GM19035 (cell line): ENCODE measurements around the gene SLC5A3.

Experiments
- ATAC-seq: cut with Tn5 transposase; IDR thresholded peaks from one replicate; pipeline ENCODE4 v1.9.1; 2021; ENCODE audit not compliant: unreplicated experiment

SLC5A3 gene

DNA sequence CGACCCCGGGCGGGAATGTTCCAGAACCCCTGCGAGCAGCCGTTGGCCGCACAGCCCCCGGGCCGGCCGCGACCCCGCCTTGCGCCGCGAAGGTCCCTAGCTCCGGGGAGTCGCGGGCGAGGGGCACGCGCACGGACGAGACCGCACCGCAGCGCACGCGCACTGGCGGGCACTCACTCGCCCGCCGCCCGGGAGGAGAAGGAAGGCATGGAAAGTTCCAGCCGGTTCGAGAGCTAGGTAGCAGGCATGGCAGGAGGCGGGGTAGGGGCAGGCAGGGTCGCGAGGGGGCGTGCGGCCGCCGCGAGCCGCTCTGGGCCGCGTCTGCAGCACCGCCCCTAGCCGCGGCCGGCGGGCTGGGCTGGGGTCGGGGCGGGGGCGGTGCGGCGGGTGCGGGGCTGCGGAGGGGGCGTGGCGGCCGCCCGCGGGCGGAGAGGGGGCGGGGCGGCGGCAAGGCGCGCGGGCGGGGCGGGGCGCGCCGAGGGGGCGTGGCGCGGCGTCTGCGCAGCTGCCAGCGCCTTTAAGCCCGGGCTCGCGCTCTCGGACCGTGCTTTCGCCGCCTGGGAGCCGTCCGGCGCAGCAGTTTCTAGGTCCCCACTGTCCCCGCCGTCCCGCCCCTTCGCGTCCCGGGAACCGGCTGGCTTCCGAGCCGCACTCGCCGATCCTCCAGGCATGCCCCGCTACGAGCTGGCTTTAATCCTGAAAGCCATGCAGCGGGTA, at the start of gene SLC5A3, which contains the start of gene MRPS6:
Gene SLC5A3 (plus strand): TSS at position 547 of the 717 bp plus-strand sequence. CDS start 21,621 bp downstream, outside the sequence.
Gene MRPS6 (plus strand): TSS at position 547 of the 717 bp plus-strand sequence. CDS start 123 bp downstream, at position 670.
- peak; percentile 77 for ATAC-seq

DNA sequence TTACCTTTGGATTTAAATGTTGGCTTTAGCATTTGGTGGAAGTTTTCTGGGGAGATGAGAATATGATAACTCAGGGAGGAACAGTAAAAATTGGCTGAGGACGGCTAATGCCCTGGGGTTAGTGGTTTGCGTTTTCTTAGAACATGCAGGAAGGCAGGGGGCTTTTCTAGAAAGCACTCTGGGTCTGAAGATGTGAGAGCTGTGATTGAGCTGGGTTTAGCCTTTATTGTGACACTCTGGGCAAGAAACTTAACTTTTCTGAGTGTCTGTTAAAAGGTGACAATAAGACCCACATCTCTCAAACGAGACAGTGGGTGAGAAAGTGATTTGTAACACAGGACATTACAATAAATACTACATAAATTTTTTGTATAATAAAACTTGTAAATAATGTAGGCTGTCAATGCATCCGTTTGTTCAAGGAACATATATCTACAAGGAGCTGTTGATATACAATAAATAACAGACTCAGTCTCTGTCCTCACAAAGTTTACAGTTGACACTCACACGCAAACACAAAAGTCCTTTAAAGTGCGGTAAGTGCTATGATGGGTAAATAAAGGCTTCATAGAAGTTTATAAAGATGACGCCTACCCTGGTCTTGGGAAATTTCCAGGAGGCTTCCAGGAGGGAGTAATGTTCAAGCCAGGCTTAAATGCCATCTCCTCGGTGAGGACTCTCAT, 49.5 kb upstream of the SLC5A3 start:
- ATAC-seq: no peak

DNA sequence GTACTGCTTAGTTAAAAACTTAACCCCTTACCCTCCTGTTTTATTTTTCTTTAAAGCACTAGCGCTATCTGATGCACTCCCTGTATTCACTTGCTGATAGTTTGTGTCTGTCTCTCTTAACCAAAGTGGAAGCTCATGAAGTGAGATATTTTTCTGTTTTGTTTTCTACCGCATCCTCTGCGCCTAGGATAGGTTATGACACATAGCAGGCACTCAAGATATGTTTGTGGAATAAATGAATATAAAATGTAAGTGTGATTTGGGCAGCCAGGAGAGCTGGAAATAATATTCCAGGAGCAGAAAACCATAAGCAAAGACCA, 49.0 kb upstream of the SLC5A3 start:
- no peak for ATAC-seq

DNA sequence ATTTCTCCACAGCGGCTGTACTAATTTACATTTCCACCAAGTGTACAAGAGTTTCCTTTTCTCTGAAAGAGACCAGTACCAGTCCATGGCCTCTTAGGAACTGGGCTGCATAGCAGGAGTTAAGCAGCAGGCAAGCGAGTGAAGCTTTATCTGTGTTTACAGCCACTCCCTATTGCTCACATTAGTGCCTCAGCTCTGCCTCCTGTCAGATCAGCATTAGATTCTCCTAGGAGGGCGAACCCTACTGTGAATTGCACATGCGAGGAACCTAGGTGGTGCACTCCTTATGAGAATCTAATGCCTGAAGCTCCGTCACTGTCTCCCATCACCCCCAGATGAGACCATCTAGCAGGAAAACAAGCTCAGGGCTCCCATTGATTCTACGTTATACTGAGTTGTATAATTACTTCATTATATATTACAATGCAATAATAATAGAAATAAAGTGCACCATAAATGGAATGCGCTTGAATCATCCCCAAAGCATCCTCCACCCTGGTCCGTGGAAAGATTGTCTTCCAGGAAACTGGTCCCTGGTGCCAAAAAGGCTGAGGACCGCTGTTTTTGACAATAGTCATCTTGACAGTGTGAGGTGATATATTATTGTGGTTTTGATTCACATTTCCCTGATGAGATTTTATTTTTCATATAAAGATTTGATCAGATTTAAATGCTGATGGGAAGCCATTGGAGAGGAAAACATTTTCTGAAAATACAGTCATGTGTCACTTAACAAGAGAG, 45.5 kb upstream of the SLC5A3 start:
- no peak for ATAC-seq

DNA sequence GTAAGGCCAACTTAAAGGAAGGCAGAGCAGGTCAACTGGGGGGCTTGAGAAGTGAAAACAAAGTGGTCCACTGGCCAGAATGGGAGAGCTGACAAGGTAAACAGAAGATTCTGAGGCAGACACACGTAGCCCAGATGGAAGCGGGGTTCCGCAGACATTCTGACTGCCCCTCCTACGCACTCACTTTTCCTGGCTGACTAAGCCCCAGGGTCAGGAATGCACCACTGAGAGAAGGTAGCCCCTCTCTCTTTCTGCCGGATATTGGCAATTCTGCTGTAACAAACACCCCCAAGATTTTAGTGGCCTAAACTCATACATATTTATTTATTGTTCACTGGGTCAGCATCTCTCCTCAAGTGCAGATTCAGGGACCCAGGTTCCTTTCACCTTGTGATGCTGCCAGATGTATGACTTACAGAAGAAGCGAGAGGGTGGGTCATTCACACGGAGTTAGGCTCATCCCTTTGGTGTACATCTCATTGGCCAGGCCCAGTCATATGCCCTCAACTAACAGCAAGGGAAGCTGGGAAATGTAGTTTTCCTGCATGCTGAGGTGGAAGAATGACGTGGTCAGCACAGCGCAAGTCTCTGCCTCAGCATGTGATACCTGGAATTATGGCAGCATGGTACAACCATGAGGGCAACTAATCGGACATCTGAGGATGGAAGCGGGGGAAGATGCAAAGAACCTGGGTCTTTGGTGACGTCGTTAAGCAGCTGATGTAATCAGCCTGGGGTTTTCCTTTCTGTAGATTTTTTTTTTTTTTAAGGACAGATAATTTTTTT, 43.4 kb upstream of the SLC5A3 start:
- peak; percentile 92 for ATAC-seq

DNA sequence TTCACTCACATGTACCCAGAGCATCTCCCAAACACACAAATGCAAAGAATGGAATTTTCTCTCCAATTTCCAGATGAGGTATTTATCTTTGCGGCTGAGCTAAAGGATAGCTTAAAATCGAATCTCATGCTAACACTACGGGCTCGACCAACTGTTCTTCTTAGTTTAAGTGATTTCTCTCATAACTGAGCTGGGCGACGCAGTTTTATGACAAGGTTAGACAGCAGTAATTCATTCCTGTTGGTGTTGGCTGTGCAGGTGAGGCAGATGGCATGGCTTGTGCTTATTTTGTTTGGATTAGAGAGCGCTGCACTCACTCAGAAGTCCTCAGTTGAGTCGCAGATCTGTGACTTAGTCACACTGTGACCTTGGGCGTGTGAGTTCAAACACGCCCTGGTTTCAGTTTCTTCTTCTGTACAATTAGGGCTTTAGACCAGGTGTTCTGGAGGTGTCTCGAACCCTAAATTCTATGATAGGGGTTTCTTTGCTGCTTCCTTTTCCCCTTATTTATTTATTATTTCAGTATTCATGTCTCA, 41.5 kb upstream of the SLC5A3 start:
- ATAC-seq: no peak

DNA sequence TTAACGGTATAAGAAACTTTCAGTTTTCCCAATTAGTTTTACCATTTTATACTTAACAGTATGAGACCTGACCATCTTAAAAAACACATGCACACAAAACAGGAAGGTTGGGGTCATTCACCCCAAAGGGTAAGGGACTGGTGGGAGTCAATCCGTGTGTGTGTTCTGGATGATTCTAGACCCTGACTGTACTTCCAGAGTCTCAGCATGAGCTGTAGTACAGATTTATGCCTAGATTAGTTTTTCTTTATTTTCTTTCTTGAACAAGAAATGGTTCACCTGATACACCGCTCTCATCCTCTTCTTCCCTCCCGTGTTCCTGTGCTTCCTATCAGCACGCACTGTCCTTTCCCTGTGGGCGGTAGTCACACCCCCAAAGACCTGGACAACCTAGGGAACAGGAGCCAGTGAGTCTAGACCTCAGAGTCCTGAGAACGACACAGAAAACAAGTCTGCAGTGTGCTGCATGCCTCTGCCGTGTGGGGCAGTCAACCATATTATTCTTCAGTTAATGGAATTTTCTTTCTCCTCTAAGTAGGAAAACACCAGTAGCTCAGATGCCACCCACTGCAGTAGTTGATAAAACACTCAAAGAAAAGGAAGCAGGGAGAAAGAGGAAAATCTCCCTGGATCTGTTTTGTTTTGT, 38.9 kb upstream of the SLC5A3 start:
- no peak for ATAC-seq

DNA sequence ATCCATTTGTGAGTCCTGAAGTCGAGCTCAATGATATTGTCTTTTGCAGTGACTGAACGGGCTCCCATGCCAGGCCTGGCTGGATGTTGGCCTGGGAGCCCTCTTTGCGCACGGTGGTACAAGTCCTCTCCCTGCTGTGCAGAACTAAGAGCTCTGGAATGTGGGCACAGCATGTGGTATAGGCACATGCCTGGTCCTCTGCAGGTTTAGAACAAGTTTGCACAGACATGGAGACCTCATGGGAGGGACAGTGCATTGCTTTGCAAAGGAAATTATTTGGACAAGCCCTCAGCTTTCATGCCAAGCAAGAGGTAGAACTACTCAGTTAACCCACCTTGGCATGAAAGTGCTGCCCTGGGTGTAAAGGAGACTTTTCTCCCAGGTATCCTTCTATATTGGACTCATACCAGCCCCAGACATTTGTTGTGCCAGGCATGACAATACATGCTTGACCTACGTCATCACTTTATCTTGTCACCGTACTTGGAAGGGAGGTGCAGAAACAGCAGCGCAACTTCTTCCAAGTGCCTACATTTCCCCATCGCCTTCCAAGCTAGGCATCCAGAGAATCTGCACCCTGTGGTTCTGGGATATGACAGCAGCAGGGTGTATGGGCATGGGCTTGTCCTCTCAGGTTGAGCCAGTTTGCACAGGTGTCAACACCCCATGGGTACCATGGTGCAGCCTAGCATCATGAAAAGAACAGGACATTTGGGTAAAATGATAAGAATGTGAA, 37.6 kb upstream of the SLC5A3 start:
- ATAC-seq: no peak

DNA sequence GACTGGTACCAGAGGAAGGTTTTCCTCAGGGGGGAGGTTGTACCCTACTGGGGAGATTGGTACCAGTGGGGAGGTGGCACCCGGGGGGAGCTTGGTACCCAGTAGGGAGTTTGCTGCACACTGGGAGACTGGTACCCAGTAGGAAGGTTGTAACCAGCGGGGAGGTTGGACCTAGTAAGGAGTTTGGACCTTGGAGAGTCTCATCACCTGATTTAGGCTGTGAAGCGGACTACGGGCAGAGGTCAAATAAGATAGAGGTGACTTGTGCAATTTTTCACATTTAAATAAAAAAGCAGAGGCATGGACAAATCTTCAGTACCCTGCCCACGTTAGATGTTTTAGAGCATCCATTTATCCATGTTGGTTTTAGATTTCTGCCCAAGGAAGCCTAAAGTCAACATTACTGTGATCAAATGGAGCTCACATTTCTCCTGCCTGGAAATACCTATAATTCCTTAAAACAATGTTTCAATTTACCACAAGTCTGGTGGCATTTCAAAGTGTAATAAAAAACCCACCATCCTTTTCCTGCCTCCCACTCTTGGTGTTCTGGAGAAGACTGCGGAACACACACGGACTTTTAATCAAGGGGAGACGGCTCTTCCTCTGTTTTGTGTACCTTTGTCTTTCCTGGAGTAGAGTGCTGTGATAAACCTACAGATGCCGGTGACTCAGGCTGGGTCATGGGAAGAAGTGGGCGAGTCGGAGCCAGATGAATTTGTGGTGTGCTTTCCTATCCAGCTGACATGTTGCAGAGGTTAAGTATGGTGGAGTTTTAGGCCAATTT, 36.2 kb upstream of the SLC5A3 start:
- no peak for ATAC-seq

DNA sequence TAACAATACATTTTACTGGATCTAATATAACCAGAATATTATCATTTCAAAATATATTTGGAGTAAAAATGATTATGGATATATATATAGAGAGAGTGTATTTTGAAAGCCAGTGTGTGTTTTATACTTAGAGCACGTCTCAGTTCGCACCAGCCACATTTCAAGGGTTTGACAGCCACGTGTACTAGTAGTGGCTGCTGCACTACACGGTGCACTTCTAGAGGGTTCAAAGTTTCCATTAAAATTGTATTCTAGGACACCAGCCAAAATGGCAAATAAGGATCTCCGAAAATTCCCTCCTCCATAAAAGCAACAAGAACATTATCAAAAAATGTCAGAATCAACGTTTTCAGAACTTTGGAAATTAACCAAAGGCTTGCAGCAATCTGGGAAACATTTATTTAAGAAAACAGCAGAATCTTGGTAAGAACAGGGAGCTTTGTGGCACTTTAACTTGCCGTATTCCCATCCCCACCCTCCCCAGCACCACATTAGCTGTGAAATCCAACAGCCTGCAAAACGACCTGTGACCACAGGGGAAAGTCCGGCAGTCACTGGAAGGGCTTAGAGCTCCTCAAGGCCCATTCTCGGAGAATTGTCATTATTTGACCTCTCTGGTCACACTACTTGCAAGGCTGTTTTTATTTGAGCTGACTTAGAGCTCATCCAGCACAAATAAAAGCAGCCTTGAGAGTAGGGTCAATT, 33.5 kb upstream of the SLC5A3 start:
- no peak for ATAC-seq

DNA sequence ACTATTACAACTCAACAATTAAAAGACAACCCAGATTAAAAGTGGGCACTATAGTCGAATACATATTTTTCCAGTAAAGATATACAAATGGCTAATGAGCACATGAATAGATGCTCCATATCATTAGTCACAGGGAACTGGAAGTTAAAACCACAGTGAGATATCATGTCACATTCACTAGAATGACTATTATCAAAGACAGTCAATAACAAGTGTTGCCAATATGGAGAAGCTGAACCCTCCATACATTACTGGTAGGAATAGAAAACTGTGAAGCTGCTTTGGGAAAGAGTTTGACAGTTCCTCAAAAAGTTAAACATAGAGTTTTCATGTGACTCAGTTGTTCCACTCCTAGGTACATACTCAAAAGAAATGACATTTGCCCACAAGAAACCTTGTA, 30.6 kb upstream of the SLC5A3 start:
- no peak for ATAC-seq

DNA sequence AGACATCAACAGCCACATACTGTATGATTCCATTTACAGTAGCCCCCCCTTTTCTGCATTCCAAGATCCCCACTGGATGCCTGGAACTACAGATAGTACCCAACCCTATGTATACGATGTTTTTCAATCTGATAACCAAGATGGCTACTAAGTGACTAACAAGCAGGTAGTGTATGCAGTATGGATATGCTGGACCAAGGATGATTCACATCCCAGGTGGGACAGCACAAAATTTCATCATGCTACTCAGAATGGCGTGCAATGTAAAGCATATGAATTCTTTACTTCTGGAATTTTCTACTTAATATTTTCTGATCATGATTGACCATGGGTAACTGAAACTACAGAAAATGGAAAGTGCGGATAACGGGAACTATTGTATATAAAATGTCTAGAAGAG, 30.0 kb upstream of the SLC5A3 start:
- no peak for ATAC-seq

DNA sequence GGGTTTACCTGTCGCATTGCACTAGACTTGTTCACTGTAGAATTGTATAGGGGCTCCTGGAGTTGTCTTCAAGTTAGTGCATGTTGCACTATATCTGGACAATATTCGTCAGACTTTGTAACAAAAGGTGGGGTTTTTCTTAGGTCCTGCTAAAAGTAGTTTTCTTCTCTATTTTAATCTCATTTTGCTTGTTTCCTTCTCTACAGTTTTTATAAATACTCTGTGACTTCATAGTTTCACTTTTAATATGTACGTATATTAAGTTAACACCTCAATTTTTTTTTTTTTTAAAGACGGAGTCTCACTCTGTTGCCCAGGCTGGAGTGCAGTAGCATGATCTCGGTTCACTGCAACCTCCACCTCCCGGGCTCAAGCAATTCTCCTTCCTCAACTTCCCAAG, 26.5 kb upstream of the SLC5A3 start:
- ATAC-seq: peak; percentile 75

DNA sequence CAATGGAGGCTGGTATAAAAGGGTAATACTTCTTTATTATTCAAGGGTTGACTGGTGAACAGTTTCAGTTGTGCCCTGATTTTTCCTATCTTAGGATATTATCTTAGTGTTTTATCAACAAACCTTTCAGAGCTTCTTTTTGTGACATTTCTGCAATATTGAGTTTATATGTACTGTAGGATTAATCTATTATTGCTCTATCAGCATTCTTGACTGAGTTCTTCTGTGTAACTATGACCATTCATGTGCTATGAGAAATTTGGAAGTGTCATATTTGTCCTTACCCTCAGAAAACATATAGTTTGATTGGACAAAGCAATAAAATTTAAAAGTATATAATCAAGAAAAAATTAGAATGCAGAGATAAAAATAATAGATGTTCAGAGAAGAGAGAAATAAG, 25.5 kb upstream of the SLC5A3 start:
- no peak for ATAC-seq

DNA sequence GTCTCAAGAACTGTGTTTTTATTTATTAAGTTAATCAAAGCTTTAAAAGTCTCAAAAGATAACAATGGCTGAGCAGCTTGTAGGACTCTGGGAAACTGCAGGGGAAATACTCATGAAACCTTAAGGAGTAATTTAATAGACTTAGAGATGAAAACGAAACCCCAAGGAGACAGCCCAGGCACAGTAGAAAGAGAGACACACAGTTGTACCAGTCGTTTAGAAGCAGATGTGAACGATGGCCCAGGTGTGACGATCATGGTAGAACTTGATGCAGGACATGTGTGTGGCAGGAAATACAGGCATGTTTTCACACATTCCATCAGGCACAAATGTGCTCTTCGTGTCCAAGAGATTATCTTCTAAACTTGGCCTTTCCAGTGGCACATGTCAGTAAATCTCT, 21.2 kb upstream of the SLC5A3 start:
- no peak for ATAC-seq

DNA sequence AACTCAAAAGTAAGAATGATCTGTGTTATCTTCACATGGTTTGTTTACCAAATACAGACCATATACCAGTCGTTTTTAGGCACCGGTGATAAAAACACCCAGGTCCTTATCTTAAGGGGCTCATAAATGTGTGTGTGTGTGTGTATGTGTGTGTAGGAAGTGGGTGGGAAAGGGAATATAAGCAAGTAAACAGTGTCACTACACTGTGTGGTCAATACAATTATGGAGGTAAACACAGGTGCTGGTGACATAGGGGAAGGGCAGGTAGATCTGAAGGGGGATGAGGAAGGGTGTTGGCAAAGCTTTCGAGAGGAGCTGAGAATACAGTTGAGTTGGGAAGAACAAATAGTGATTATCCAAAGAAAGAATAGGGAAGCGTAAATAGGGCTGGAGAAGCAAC, 19.1 kb upstream of the SLC5A3 start:
- no peak for ATAC-seq

DNA sequence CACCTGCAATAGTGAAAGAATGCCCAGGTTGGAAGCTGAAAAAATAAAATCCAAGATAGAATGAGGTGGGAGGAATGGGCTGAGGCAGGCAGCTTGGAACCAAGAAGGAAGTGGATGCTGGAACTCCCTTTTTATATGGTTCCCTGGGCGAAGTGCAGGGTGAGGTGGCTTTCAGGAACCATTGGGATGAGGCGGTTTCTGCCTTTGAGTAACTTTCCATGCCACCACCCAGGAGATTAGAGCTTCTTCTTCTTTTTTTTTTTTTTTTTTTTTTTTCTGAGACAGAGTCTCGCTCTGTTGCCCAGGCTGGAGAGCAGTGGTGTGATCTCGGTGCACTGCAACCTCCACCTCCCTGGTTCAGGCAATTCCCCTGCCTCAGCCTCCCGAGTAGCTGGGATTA, 17.8 kb upstream of the SLC5A3 start:
- no peak for ATAC-seq

DNA sequence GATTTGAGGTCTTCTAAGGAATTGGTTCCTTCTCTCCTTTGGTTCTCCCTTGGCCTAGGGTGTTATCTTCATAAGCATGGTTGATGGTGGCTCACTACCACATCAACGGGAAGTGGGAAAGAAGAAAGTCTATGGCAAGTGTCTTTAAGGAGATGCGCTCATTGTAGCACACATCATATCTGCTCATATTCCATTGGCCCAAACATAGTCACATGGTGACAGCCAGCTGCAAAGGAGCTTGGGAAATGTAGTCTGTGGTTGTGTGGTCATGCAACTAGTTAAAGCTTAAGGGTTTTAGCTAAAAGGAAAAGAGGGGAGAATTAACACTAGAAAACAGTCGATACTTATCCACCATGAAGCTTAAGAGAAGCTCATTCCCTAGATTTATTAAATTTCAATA, 11.4 kb upstream of the SLC5A3 start:
- no peak for ATAC-seq
